ENCODE measurements around the gene STK32B. TPM values are rescaled to one million over a fixed set of nuclear protein-coding genes. Genes with fewer than 3 reads are reported as not detected.

The STK32B gene
- total RNA-seq, 1 experiment from 2014 or later: 15.1 TPM

DNA sequence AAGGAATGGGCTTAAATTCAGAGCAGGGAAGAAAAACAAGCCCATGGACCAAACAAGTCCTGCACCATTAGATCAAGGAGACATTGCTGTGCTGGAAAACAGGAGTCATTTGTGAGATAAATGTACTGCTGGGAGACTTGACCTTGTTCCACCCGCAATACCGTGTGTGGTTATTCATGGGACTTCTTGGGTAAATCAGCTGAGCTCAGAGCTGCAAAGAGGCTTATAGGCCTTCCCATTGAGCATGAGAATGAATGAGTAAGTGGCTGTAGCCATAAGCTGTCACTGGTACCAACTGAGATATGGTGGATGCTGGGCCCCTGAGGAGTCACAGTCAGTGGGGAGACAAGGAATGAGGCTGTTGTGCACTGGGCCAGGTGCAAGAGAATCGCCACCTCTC lies 29.7 kb upstream of the STK32B start:
- no TSS peak for BruUV-seq (replicated peaks)
- Histone ChIP-seq H3K4me3 (ENCODE audit: low read depth, low read length, poor library complexity, severe bottlenecking) (no peak overlapping the region), H3K27ac (ENCODE audit: low read depth, low read length, poor library complexity, severe bottlenecking) (no peak overlapping the region), H3K9me3 (ENCODE audit: low read depth, low read length, poor library complexity, severe bottlenecking) (no peaks in the 10 kb centered on the region), H3K36me3 (ENCODE audit: insufficient read depth, low read length, poor library complexity, severe bottlenecking) (no peaks in the 10 kb centered on the region), H3K4me1 (ENCODE audit: insufficient read depth, low read length, poor library complexity, severe bottlenecking) (peaks cover 11% of the 10 kb centered on the region), H3K27me3 (replicated peaks; ENCODE audit: insufficient read depth, low read depth, low read length, poor library complexity) (no peaks in the 10 kb centered on the region)
- intact Hi-C loops (cut with micrococcal nuclease; ENCODE audit: unreplicated experiment): no loop called here
- DNase-seq (ENCODE audit: low spot score): no peak
- POLR2A ChIA-PET (ENCODE audit: low non-redundant PET): no interaction called here
- CTCF ChIA-PET: no interaction called here
- no peak for TF ChIP-seq EZH2 (IDR thresholded peaks at IDR 0.05; ENCODE audit: borderline replicate concordance, low read depth, low read length, poor library complexity, severe bottlenecking)
- TF ChIP-seq, protein P1, sequence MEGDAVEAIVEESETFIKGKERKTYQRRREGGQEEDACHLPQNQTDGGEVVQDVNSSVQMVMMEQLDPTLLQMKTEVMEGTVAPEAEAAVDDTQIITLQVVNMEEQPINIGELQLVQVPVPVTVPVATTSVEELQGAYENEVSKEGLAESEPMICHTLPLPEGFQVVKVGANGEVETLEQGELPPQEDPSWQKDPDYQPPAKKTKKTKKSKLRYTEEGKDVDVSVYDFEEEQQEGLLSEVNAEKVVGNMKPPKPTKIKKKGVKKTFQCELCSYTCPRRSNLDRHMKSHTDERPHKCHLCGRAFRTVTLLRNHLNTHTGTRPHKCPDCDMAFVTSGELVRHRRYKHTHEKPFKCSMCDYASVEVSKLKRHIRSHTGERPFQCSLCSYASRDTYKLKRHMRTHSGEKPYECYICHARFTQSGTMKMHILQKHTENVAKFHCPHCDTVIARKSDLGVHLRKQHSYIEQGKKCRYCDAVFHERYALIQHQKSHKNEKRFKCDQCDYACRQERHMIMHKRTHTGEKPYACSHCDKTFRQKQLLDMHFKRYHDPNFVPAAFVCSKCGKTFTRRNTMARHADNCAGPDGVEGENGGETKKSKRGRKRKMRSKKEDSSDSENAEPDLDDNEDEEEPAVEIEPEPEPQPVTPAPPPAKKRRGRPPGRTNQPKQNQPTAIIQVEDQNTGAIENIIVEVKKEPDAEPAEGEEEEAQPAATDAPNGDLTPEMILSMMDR (conservative IDR thresholded peaks at IDR 0.05; ENCODE audit: low read depth, low read length): no peak

DNA sequence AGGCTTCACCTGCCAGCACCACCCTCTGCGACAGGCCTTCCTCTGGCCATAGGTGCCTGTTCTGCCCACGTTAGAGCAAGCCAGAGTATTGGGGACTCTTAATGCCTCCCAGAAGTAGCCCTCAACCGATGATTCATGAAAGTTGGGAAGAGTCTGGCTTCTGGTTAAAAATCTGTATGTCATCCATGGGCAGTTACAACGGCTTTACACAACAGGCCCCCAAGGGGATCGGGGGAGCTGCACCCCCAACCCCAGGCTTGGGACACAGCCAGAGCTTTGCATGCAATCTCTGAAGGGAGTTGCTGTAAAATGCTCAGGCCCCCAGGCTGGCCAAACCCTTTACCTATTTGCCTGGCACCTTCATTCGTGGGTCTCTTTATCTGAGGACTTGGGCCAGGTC lies 26.6 kb upstream of the STK32B start:
- intact Hi-C loops (cut with micrococcal nuclease; ENCODE audit: unreplicated experiment): no loop called here
- TF ChIP-seq EZH2 (IDR thresholded peaks at IDR 0.05; ENCODE audit: borderline replicate concordance, low read depth, low read length, poor library complexity, severe bottlenecking): no peak
- TF ChIP-seq, protein P1 (conservative IDR thresholded peaks at IDR 0.05; ENCODE audit: low read depth, low read length): no peak
- POLR2A ChIA-PET (ENCODE audit: low non-redundant PET): no interaction called here
- Histone ChIP-seq H3K4me3 (ENCODE audit: low read depth, low read length, poor library complexity, severe bottlenecking) (no peak overlapping the region), H3K9me3 (ENCODE audit: low read depth, low read length, poor library complexity, severe bottlenecking) (no peaks in the 10 kb centered on the region), H3K27me3 (replicated peaks; ENCODE audit: insufficient read depth, low read depth, low read length, poor library complexity) (no peaks in the 10 kb centered on the region), H3K36me3 (ENCODE audit: insufficient read depth, low read length, poor library complexity, severe bottlenecking) (no peaks in the 10 kb centered on the region), H3K27ac (ENCODE audit: low read depth, low read length, poor library complexity, severe bottlenecking) (no peak overlapping the region), H3K4me1 (ENCODE audit: insufficient read depth, low read length, poor library complexity, severe bottlenecking) (peaks cover 1% of the 10 kb centered on the region)
- BruUV-seq (replicated peaks): no TSS peak
- CTCF ChIA-PET: no interaction called here
- no peak for DNase-seq (ENCODE audit: low spot score)

GRCh38 chr4:5026371-5026770 lies 24.9 kb upstream of the STK32B start:
- no peak overlapping the region for H3K4me3 ChIP-seq (ENCODE audit: low read depth, low read length, poor library complexity, severe bottlenecking)
- no peaks in the 10 kb centered on the region for H3K36me3 ChIP-seq (ENCODE audit: insufficient read depth, low read length, poor library complexity, severe bottlenecking)
- CTCF ChIA-PET: no interaction called here
- no TSS peak for BruUV-seq (replicated peaks)
- H3K27me3 ChIP-seq (replicated peaks; ENCODE audit: insufficient read depth, low read depth, low read length, poor library complexity): no peaks in the 10 kb centered on the region
- no peaks in the 10 kb centered on the region for H3K4me1 ChIP-seq (ENCODE audit: insufficient read depth, low read length, poor library complexity, severe bottlenecking)
- TF ChIP-seq, protein P1 (conservative IDR thresholded peaks at IDR 0.05; ENCODE audit: low read depth, low read length): no peak
- TF ChIP-seq EZH2 (IDR thresholded peaks at IDR 0.05; ENCODE audit: borderline replicate concordance, low read depth, low read length, poor library complexity, severe bottlenecking): no peak
- DNase-seq (ENCODE audit: low spot score): no peak
- intact Hi-C loops (cut with micrococcal nuclease; ENCODE audit: unreplicated experiment): no loop called here
- H3K27ac ChIP-seq (ENCODE audit: low read depth, low read length, poor library complexity, severe bottlenecking): no peak overlapping the region
- H3K9me3 ChIP-seq (ENCODE audit: low read depth, low read length, poor library complexity, severe bottlenecking): no peaks in the 10 kb centered on the region
- POLR2A ChIA-PET (ENCODE audit: low non-redundant PET): no interaction called here

Data from A673 (cell line).